ENCODE data around the gene COG5. TPM values are rescaled to one million over a fixed set of nuclear protein-coding genes. Genes with fewer than 3 reads are reported as not detected.

Gene COG5
- total RNA-seq, 2 experiments from 2014 or later: 40.9 to 60.2 TPM

DNA sequence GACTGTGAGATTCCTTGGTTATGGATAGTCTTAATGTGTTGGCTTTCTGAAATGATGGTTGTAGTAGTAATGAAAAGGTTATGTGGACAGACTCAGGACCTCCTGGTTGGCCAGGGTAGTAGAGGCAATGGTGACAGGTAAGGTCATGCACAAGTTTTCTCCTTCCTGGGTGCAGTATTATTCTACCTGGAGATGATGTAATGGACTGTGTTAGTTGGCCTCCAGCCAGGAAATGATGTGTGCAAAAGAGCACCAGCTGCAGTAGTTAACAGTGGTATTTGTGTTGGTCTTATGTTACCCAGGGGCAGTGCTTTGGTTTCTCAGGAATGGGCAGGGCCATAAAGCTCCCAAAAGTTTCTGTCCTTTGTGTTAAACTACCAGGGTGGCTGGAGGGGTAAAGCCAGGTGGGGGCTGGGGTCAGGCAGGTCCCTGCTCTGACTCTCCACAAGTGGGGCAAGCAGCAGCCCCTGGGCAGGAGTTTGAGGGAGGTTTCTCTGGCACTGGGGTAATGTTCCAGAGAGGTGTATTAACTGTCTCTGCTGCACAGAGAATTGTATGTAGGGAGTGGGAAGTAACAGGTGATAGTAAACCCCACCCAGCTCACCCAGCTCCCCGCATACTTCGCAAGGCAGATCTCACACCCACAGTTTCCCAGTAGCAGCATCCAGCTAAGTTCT, 57.6 kb downstream of the COG5 start:
- Histone ChIP-seq H2AFZ (ENCODE audit: low read length) (no peak overlapping the region), H3K27ac (ENCODE audit: low read depth, low read length, poor library complexity, severe bottlenecking) (no peak overlapping the region), H3K9me3 (ENCODE audit: low read length) (no peaks in the 10 kb centered on the region), H3K9me2 (ENCODE audit: insufficient read depth, low read length) (no peaks in the 10 kb centered on the region), H4K20me1 (ENCODE audit: insufficient read depth, low read length) (no peaks in the 10 kb centered on the region), H3K4me2 (ENCODE audit: low read length) (no peak overlapping the region), H3K4me3 (ENCODE audit: low read depth, low read length, poor library complexity, severe bottlenecking) (no peak overlapping the region), H3K79me2 (ENCODE audit: insufficient read depth, low read depth, low read length) (no peaks in the 10 kb centered on the region), H3K36me3 (ENCODE audit: insufficient read depth, low read length) (no peaks in the 10 kb centered on the region), H3K4me1 (ENCODE audit: insufficient read depth, low read length, poor library complexity, severe bottlenecking) (no peaks in the 10 kb centered on the region)
- peak; percentile 34 for DNase-seq (ENCODE audit: low spot score)
- POLR2A ChIA-PET: interaction anchor here (0.6 kb wide), 1 partner anchor 425 kb away, joined by 3 read pairs; no protein-coding TSS in a partner anchor
- CTCF ChIA-PET (ENCODE audit: unreplicated experiment): no interaction called here
- no TSS peak for BruUV-seq (replicated peaks)
- intact Hi-C loops (cut with micrococcal nuclease; ENCODE audit: unreplicated experiment): no loop called here
- TF ChIP-seq, protein P1, sequence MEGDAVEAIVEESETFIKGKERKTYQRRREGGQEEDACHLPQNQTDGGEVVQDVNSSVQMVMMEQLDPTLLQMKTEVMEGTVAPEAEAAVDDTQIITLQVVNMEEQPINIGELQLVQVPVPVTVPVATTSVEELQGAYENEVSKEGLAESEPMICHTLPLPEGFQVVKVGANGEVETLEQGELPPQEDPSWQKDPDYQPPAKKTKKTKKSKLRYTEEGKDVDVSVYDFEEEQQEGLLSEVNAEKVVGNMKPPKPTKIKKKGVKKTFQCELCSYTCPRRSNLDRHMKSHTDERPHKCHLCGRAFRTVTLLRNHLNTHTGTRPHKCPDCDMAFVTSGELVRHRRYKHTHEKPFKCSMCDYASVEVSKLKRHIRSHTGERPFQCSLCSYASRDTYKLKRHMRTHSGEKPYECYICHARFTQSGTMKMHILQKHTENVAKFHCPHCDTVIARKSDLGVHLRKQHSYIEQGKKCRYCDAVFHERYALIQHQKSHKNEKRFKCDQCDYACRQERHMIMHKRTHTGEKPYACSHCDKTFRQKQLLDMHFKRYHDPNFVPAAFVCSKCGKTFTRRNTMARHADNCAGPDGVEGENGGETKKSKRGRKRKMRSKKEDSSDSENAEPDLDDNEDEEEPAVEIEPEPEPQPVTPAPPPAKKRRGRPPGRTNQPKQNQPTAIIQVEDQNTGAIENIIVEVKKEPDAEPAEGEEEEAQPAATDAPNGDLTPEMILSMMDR (conservative IDR thresholded peaks at IDR 0.05; ENCODE audit: low read length): no peak
- no peak for TF ChIP-seq EZH2phosphoT487 (IDR thresholded peaks at IDR 0.05; ENCODE audit: borderline replicate concordance, low read depth, low read length)

GRCh38 chr7:107505362-107505761, 58.4 kb downstream of the COG5 start:
- no peak overlapping the region for H2AFZ ChIP-seq (ENCODE audit: low read length)
- H3K9me2 ChIP-seq (ENCODE audit: insufficient read depth, low read length): no peaks in the 10 kb centered on the region
- H3K4me1 ChIP-seq (ENCODE audit: insufficient read depth, low read length, poor library complexity, severe bottlenecking): no peaks in the 10 kb centered on the region
- no peaks in the 10 kb centered on the region for H3K79me2 ChIP-seq (ENCODE audit: insufficient read depth, low read depth, low read length)
- H3K4me3 ChIP-seq (ENCODE audit: low read depth, low read length, poor library complexity, severe bottlenecking): no peak overlapping the region
- H3K4me2 ChIP-seq (ENCODE audit: low read length): no peak overlapping the region
- no peak for DNase-seq (ENCODE audit: low spot score)
- intact Hi-C loops (cut with micrococcal nuclease; ENCODE audit: unreplicated experiment): no loop called here
- H3K36me3 ChIP-seq (ENCODE audit: insufficient read depth, low read length): no peaks in the 10 kb centered on the region
- no peak overlapping the region for H3K27ac ChIP-seq (ENCODE audit: low read depth, low read length, poor library complexity, severe bottlenecking)
- TF ChIP-seq EZH2phosphoT487 (IDR thresholded peaks at IDR 0.05; ENCODE audit: borderline replicate concordance, low read depth, low read length): no peak
- TF ChIP-seq, protein P1 (conservative IDR thresholded peaks at IDR 0.05; ENCODE audit: low read length): no peak
- POLR2A ChIA-PET: interaction anchor here (0.6 to 0.7 kb wide), 2 partner anchors 16 to 248 kb away, joined by 3 read pairs; no protein-coding TSS in a partner anchor
- no peaks in the 10 kb centered on the region for H4K20me1 ChIP-seq (ENCODE audit: insufficient read depth, low read length)
- no peaks in the 10 kb centered on the region for H3K9me3 ChIP-seq (ENCODE audit: low read length)
- BruUV-seq (replicated peaks): no TSS peak
- CTCF ChIA-PET (ENCODE audit: unreplicated experiment): no interaction called here

DNA sequence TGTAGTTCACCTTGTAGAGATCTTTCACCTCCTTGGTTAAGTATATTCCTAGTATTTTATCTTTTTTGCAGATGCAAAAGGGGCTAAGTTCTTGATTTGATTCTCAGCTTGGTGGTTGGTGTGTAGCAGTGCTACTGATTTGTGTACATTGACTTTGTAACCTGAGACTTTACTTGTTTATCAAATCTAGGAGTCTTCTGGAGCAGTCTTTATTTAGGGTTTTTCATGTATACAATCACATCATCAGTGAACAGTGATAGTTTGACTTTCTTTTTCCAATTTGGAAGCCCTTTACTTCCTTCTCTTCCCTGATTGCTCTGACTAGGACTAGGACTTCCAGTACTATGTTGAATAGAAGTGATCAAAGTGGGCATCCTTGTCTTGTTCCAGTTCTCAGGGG, 60.0 kb downstream of the COG5 start:
- Histone ChIP-seq H4K20me1 (ENCODE audit: insufficient read depth, low read length) (no peaks in the 10 kb centered on the region), H3K4me2 (ENCODE audit: low read length) (no peak overlapping the region), H3K36me3 (ENCODE audit: insufficient read depth, low read length) (no peaks in the 10 kb centered on the region), H3K79me2 (ENCODE audit: insufficient read depth, low read depth, low read length) (no peaks in the 10 kb centered on the region), H2AFZ (ENCODE audit: low read length) (no peak overlapping the region), H3K4me3 (ENCODE audit: low read depth, low read length, poor library complexity, severe bottlenecking) (no peak overlapping the region), H3K9me2 (ENCODE audit: insufficient read depth, low read length) (no peaks in the 10 kb centered on the region), H3K27ac (ENCODE audit: low read depth, low read length, poor library complexity, severe bottlenecking) (no peak overlapping the region), H3K9me3 (ENCODE audit: low read length) (no peaks in the 10 kb centered on the region), H3K4me1 (ENCODE audit: insufficient read depth, low read length, poor library complexity, severe bottlenecking) (no peaks in the 10 kb centered on the region)
- BruUV-seq (replicated peaks): no TSS peak
- ChIA-PET POLR2A (no interaction called here), CTCF (ENCODE audit: unreplicated experiment) (no interaction called here)
- intact Hi-C loops (cut with micrococcal nuclease; ENCODE audit: unreplicated experiment): no loop called here
- TF ChIP-seq, protein P1 (conservative IDR thresholded peaks at IDR 0.05; ENCODE audit: low read length): no peak
- TF ChIP-seq EZH2phosphoT487 (IDR thresholded peaks at IDR 0.05; ENCODE audit: borderline replicate concordance, low read depth, low read length): no peak
- no peak for DNase-seq (ENCODE audit: low spot score)

All from OCI-LY7 (cell line).